Epithelial cell of prostate (primary cell): ENCODE data around the gene C16orf86.
"Not testable (repeated sequence)": the region's sequence is repeated elsewhere in the genome, so short reads cannot be mapped to it uniquely, and the experiment has no call there.

Experiments
- DNase-seq: peaks from one replicate; pipeline ENCODE4 v3.0.0-alpha.2; 2011; ENCODE audit warnings: low read depth, low spot score
- H3K27ac ChIP-seq: fragments of 450-650 bp; 2 replicates; pipeline ENCODE4 v1.5.1; 2017; ENCODE audit warnings: mild to moderate bottlenecking

Gene C16orf86

DNA sequence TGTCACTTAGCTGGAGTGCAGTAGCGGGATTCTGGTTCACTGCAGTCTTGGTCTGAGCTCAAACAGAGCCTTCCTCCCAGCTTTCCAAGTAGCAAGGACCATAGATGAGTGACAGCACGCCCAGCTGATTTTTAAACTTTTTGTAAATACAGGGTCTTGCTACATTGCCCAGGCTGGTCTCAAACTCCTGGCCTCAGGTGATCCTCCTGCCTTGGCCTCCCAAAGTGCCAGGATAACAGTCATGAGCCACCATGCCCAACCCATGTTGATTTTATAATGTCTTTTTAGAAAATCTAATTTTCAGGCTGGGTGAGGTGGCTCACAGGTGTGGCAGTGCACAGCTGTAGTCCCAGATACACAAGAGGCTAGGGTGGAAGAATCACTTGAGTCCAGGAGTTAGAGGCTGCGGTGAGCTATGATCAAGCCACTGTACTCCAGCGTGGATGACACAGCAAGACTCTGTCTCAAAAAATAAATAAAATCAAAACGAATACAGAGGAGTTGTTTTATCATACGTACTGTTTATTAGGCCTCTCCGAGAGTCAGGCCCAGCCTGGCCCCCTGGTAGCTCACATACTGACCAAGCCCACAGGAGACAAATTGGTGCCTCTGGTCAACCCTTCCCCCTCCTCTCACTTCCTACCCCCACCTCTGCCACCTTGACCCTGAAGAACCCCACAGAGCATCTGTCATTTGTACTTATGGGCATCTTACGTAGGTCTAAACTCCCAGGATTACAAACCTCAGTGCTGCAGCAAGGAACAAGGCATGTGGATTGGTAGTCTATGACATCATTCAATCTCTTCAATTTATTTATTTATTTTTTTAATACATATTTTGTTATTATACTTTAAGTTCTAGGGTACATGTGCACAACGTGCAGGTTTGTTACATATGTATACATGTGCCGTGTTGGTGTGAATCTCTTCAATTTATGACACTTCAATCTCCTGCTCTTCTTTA is 13.6 kb downstream of the C16orf86 start:
- DNase-seq: no peak
- no peak overlapping the region for H3K27ac ChIP-seq

DNA sequence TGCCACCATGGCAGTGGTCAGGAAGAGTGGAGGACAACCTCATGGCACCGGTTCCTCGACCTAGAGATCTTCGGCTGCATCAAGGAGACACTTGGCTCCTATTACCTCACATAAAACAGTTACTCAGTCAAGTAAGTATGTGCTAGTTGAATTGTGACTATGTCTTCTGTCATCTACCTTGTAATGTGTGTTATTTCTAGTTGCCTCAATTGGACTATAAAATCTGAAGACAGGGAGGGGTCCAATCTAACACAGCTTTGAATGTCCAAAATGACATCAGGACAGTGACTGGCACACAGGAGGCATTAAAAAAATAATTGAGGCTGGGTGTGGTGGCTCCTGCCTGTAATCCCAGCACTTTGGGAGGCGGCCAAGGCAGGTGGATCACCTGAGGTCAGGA is 17.2 kb downstream of the C16orf86 start:
- DNase-seq: no peak
- peak overlapping the region; percentile 67 for H3K27ac ChIP-seq

GRCh38 chr16:67685388-67686112 is 18.9 kb downstream of the C16orf86 start:
- H3K27ac ChIP-seq: peak overlapping the region; percentile 67
- DNase-seq: no peak

GRCh38 chr16:67693517-67694285 is 27.1 kb downstream of the C16orf86 start:
- peak overlapping the region; percentile 18 for H3K27ac ChIP-seq
- not testable (repeated sequence) for DNase-seq

- no peak for DNase-seq
- H3K27ac ChIP-seq: no peak overlapping the region
Measured at GRCh38 chr16:67694611-67695010, 28.0 kb downstream of the C16orf86 start.

DNA sequence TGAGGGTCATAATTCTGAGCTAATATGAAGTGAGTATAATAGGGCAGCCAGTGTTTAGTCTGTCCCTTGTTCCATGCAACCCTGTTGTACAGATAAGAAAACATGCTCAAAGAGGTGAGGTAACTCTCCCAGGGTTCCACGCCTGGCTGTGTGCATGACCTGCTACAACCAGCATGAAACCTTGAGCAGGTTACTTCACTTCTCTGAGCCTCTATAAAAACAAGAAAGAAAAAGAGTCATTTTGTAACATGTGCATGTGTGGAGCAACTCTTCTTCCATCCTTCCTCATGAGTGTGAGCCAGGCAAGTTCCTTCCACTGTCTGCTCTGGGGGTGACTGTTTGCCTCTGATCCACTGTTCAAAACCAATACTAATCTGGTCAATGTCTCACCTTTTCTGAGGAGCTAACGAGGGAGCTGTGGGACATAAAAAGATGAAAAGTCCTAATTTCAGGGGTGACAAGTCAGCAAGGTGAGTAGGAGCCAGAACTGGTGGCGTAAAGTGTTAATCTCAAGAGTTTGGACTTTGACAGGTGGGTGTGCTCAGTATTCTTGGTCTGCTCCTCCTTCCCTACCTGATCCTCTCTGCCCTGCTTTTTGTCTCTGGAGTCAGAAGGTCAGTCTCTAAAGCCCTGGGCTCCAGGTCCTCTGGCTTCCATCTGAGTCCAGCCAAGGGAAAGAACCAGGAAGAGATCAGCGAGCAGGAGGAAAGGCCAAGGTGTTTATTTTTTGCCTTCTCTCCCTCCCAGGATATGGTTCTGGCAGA is 31.0 kb downstream of the C16orf86 start:
- peak overlapping the region; percentile 68 for H3K27ac ChIP-seq
- no peak for DNase-seq

GRCh38 chr16:67699265-67699664 is 32.7 kb downstream of the C16orf86 start:
- H3K27ac ChIP-seq: peak overlapping the region; percentile 68
- DNase-seq: no peak

- H3K27ac ChIP-seq: no peak overlapping the region
- no peak for DNase-seq
Measured at GRCh38 chr16:67701420-67701819, 34.8 kb downstream of the C16orf86 start.

DNA sequence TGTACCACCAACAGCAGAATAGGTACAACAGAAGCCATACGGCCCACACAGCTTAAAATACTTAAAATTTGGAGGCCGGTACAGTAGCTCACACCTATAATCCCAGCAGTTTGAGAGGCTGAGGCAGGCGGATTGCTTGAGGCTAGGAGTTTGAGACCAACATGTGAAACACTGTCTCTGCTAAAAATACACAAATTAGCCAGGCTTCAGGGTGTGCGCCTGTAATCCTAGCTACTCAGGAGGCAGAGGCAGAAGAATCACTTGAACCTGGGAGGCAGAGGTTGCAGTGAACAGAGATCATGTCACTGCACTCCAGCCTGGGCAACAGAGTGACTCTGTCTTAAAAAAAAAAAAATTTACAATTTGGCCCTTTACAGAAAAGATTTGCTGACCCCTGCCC is 35.5 kb downstream of the C16orf86 start:
- H3K27ac ChIP-seq: no peak overlapping the region
- DNase-seq: no peak

- H3K27ac ChIP-seq: no peak overlapping the region
- DNase-seq: no peak
Measured at GRCh38 chr16:67703626-67704025, 37.0 kb downstream of the C16orf86 start.

- no peak overlapping the region for H3K27ac ChIP-seq
- no peak for DNase-seq
Measured at GRCh38 chr16:67704110-67704509, 37.5 kb downstream of the C16orf86 start.

GRCh38 chr16:67707210-67707609 is 40.6 kb downstream of the C16orf86 start:
- no peak for DNase-seq
- no peak overlapping the region for H3K27ac ChIP-seq

GRCh38 chr16:67707790-67708189 is 41.2 kb downstream of the C16orf86 start:
- no peak for DNase-seq
- peak overlapping the region; percentile 48 for H3K27ac ChIP-seq

DNA sequence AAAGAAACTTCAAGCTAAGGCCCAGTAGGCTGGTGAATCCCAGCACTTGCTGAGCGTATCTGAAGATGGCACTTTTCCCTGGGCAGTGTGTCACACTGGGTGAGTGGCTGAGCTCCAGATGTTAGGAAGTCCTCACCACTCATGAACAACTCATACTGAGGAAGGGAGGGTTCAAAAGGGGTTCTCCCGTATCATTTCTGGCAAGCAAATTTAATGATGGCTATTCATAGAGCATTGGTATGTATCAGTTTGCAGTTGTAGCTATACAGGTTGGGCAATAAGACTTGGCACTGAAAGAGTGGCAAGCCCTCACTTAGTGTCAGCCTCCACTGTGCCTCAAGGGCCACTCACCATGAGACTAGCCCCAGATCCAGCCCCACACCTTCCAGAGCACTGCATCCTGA is 41.8 kb downstream of the C16orf86 start:
- H3K27ac ChIP-seq: peak overlapping the region; percentile 48
- DNase-seq: no peak

GRCh38 chr16:67709050-67709449 is 42.4 kb downstream of the C16orf86 start:
- peak overlapping the region; percentile 48 for H3K27ac ChIP-seq
- DNase-seq: no peak

- DNase-seq: no peak
- no peak overlapping the region for H3K27ac ChIP-seq
Measured at GRCh38 chr16:67710607-67711006, 44.0 kb downstream of the C16orf86 start.

GRCh38 chr16:67713647-67714273 is 47.1 kb downstream of the C16orf86 start:
- DNase-seq: no peak
- no peak overlapping the region for H3K27ac ChIP-seq

GRCh38 chr16:67714522-67714921 is 47.9 kb downstream of the C16orf86 start:
- H3K27ac ChIP-seq: no peak overlapping the region
- no peak for DNase-seq

GRCh38 chr16:67716097-67716496 is 49.5 kb downstream of the C16orf86 start:
- no peak for DNase-seq
- no peak overlapping the region for H3K27ac ChIP-seq
